K562 (cell line): ENCODE measurements around the gene SLC23A2. TPM values are rescaled to one million over a fixed set of nuclear protein-coding genes. Genes with fewer than 3 reads are reported as not detected.

Source experiments
- CTCF ChIP-seq, 3 experiments: IDR thresholded peaks in 2 of 3; conservative IDR thresholded peaks in 1 of 3; 2 replicates each; pipeline ENCODE4 v1.5.1; 2011 to 2012; ENCODE audit warnings: low read length in 3 of 3, mild to moderate bottlenecking in 3 of 3, control low read depth in 2 of 3, improper control_type of control experiment in 1 of 3, inconsistent platforms in 1 of 3, low read depth in 1 of 3, mixed read lengths in 1 of 3, moderate library complexity in 1 of 3; ENCODE audit not compliant: insufficient read depth in 2 of 3
- CTCFL ChIP-seq: IDR thresholded peaks from 2 replicates; pipeline ENCODE4 v1.6.1; 2011; ENCODE audit warnings: borderline replicate concordance, low read depth, mild to moderate bottlenecking, moderate library complexity, low read length; ENCODE audit not compliant: insufficient read depth, poor library complexity, severe bottlenecking
- DEAF1 ChIP-seq: fragments of 450-650 bp; formaldehyde crosslinking; IDR thresholded peaks from 2 replicates; pipeline ENCODE4 v1.4.0; 2020; ENCODE audit warnings: mild to moderate bottlenecking, moderate library complexity
- MAZ ChIP-seq, 2 experiments: fragments of 450-650 bp in 1 of 2; sonication (generic) in 1 of 2; formaldehyde crosslinking; IDR thresholded peaks in 1 of 2; conservative IDR thresholded peaks in 1 of 2; 2 replicates each; pipeline versions ENCODE4 v1.4.0 to v1.5.0; 2020; ENCODE audit warnings: mild to moderate bottlenecking in 1 of 2, missing genetic modification reagents in 1 of 2
- PHF21A ChIP-seq: fragments of 450-650 bp; IDR thresholded peaks from 2 replicates; pipeline ENCODE4 v1.6.1; 2017; ENCODE audit warnings: low read depth, borderline replicate concordance
- RAD21 ChIP-seq, 2 experiments: fragments of 250-450 bp in 1 of 2; fragments of 450-650 bp in 1 of 2; sonication (Bioruptor Pico) in 1 of 2; formaldehyde crosslinking in 1 of 2; IDR thresholded peaks in 1 of 2; conservative IDR thresholded peaks in 1 of 2; 2 replicates each; pipeline versions ENCODE4 v1.4.0 to v1.8.0; 2020 to 2022; ENCODE audit warnings: mild to moderate bottlenecking in 2 of 2, moderate library complexity in 1 of 2
- REST ChIP-seq, 2 experiments: fragments of 450-650 bp; formaldehyde crosslinking in 1 of 2; IDR thresholded peaks; 2 replicates each; pipeline versions ENCODE4 v1.4.0 to v1.6.1; 2014 to 2020; ENCODE audit warnings: mild to moderate bottlenecking in 2 of 2, borderline replicate concordance in 1 of 2, low read depth in 1 of 2
- SIN3A ChIP-seq, 2 experiments: fragments of 150-350 bp in 1 of 2; IDR thresholded peaks; 2 replicates each; pipeline ENCODE4 v1.6.1; 2011 to 2016; ENCODE audit warnings: borderline replicate concordance in 2 of 2, low read depth in 2 of 2, low read length in 2 of 2, mild to moderate bottlenecking in 2 of 2, moderate library complexity in 2 of 2; ENCODE audit not compliant: control insufficient read depth in 1 of 2
- SIRT6 ChIP-seq: IDR thresholded peaks from one replicate; pipeline ENCODE4 v1.6.1; 2012; ENCODE audit warnings: low read depth, mild to moderate bottlenecking, control low read depth, inconsistent platforms, low read length, moderate library complexity
- XRCC3 ChIP-seq: fragments of 450-650 bp; IDR thresholded peaks from 2 replicates; pipeline ENCODE4 v1.6.1; 2017; ENCODE audit warnings: mild to moderate bottlenecking, moderate library complexity
- polyA plus RNA-seq, 8 experiments: library from polyadenylated mRNA; depleted of rRNA in 4 of 8; stranded (reverse) in 5 of 8; unstranded in 3 of 8; fragments of >200 nt; fragmentation: Nextera tagmentation in 2 of 8; fragmentation: Illumina TruSeq in 1 of 8; extraction: Ambion mirVana in 2 of 8; extraction: Trizol in 1 of 8; gene quantifications; 2 replicates each; pipeline versions ENCODE4 v1.2.1 to v1.2.3, GENCODE V29; 2011 to 2014; ENCODE audit warnings: inconsistent platforms in 1 of 8, missing spikeins in 1 of 8
- total RNA-seq, 7 experiments: library from RNA; depleted of rRNA in 6 of 7; stranded (reverse); fragments of >200 nt in 6 of 7; fragmentation: Illumina TruSeq in 2 of 7; extraction: Trizol in 2 of 7; gene quantifications; 2 replicates each; pipeline versions ENCODE4 v1.2.1 to v1.2.3, GENCODE V29; 2011 to 2021; ENCODE audit warnings: low replicate concordance in 1 of 7

SLC23A2 gene
- total and polyA plus RNA-seq, 9 of the 15 experiments (the other 6 are each of a cell fraction or from before 2014, with no cell fraction given), result 0.39 to 6.7 (median 3.2) TPM

- TF ChIP-seq CTCFL (no peak), MAZ (CRISPR knock-in tag; conservative IDR thresholded peaks at IDR 0.05 in 1 of 2, IDR thresholded peaks at IDR 0.05 in 1 of 2) (0 out of 4 replicates have a peak, but pooled peaks of 1 of the 2 experiments have one; percentile 26), SIN3A (IDR thresholded peaks at IDR 0.05; ENCODE audit: borderline replicate concordance in 2 of 2, control insufficient read depth in 1 of 2, low read depth in 2 of 2, low read length in 2 of 2) (no peak), REST (IDR thresholded peaks at IDR 0.05; ENCODE audit: borderline replicate concordance) (peak; percentile 50; the same call in 1 of the 2 replicates), REST (CRISPR knock-in tag; IDR thresholded peaks at IDR 0.05; ENCODE audit: low read depth) (no peak), DEAF1 (CRISPR knock-in tag) (peak; percentile 57; the same call in 1 of the 2 replicates), PHF21A (no peak), SIRT6 (no peak), CTCF (IDR thresholded peaks at IDR 0.05 in 2 of 3, conservative IDR thresholded peaks at IDR 0.05 in 1 of 3; ENCODE audit: insufficient read depth in 2 of 3, low read depth in 1 of 3, low read length in 3 of 3) (peak; percentile 43 to 74 (median 60); a peak in 4 of 6 replicates), RAD21 (CRISPR knock-in tag; conservative IDR thresholded peaks at IDR 0.05 in 1 of 2, IDR thresholded peaks at IDR 0.05 in 1 of 2) (peak; percentile 65 to 77), XRCC3 (no peak)
Measured at GRCh38 chr20:4956200-4956810, 45.0 kb downstream of the SLC23A2 start (continued).
